Activated CD4-positive, alpha-beta T cell treated with anti-CD3 and anti-CD28 coated beads, Interleukin-10, Interleukin-2, amounts not matched to agents 100 ng/mL and 50 ng/mL, durations not matched to agents 16 hours and 8 hours (primary cell): ENCODE data around the gene FITM1.
"Not testable (repeated sequence)": the region's sequence is repeated elsewhere in the genome, so short reads cannot be mapped to it uniquely, and the experiment has no call there.

Experiments used
- DNase-seq: peaks from one replicate; pipeline ENCODE4 v3.0.0-alpha.2; 2020

Gene FITM1

GRCh38 chr14:24098229-24098926, 32.1 kb upstream of the FITM1 start:
- DNase-seq: no peak

GRCh38 chr14:24098927-24099813, 31.3 kb upstream of the FITM1 start:
- no peak for DNase-seq

- no peak for DNase-seq
Measured at GRCh38 chr14:24100197-24100981, 30.1 kb upstream of the FITM1 start.

GRCh38 chr14:24100982-24101494, 29.4 kb upstream of the FITM1 start:
- DNase-seq: no peak

- no peak for DNase-seq
Measured at GRCh38 chr14:24102357-24103048, 28.0 kb upstream of the FITM1 start.

GRCh38 chr14:24103451-24103850, 27.0 kb upstream of the FITM1 start:
- no peak for DNase-seq

GRCh38 chr14:24105609-24106239, 24.7 kb upstream of the FITM1 start:
- DNase-seq: not testable (repeated sequence)

GRCh38 chr14:24106672-24107271, 23.7 kb upstream of the FITM1 start:
- no peak for DNase-seq

- no peak for DNase-seq
Measured at GRCh38 chr14:24108336-24108874, 22.1 kb upstream of the FITM1 start.

- DNase-seq: no peak
Measured at GRCh38 chr14:24110060-24110459, 20.4 kb upstream of the FITM1 start.

GRCh38 chr14:24110523-24110922, 19.9 kb upstream of the FITM1 start:
- DNase-seq: no peak

GRCh38 chr14:24113379-24113800, 17.1 kb upstream of the FITM1 start:
- no peak for DNase-seq

GRCh38 chr14:24113801-24114531, 16.5 kb upstream of the FITM1 start:
- DNase-seq: peak; percentile 87

- peak; percentile 100 for DNase-seq
Measured at GRCh38 chr14:24114532-24115421, 15.7 kb upstream of the FITM1 start, which contains the start of the genes DCAF11 and NRL. Gene DCAF11, plus strand, starts transcription at chr14:24114777. Its CDS starts 818 bp downstream, at chr14:24115595. Gene NRL, minus strand, starts transcription at chr14:24114949. Its CDS starts 32,101 bp downstream, at chr14:24082848.

GRCh38 chr14:24115422-24116127, 14.9 kb upstream of the FITM1 start:
- DNase-seq: no peak

- no peak for DNase-seq
Measured at GRCh38 chr14:24116128-24116814, 14.2 kb upstream of the FITM1 start.

GRCh38 chr14:24117179-24117578, 13.3 kb upstream of the FITM1 start:
- no peak for DNase-seq

- DNase-seq: no peak
Measured at GRCh38 chr14:24119691-24120090, 10.8 kb upstream of the FITM1 start.
